Nephron (organoid): ENCODE results near the gene MBD3L2.

Source experiments
- H3K27ac Mint-ChIP-seq, 3 experiments: 2 replicates each; pipeline ENCODE4 v1.8.0; 2020; ENCODE audit warnings: mixed read lengths in 3 of 3, mild to moderate bottlenecking in 2 of 3, moderate library complexity in 1 of 3
- H3K27me3 Mint-ChIP-seq: 2 replicates; pipeline ENCODE4 v1.8.0; 2021; ENCODE audit warnings: low read depth, mild to moderate bottlenecking, moderate library complexity, mixed read lengths
- H3K36me3 Mint-ChIP-seq: 2 replicates; pipeline ENCODE4 v1.8.0; 2020; ENCODE audit warnings: low read depth, mixed read lengths
- H3K4me1 Mint-ChIP-seq: 2 replicates; pipeline ENCODE4 v1.8.0; 2020; ENCODE audit warnings: mixed read lengths
- H3K4me3 Mint-ChIP-seq, 3 experiments: 2 replicates each; pipeline ENCODE4 v1.8.0; 2020; ENCODE audit warnings: mild to moderate bottlenecking in 3 of 3, mixed read lengths in 3 of 3, moderate library complexity in 2 of 3
- H3K9me3 Mint-ChIP-seq: 2 replicates; pipeline ENCODE4 v1.8.0; 2020; ENCODE audit warnings: mixed read lengths
- TF ChIP-seq, protein P1 (sequence below), 3 experiments: fragments of 200-600 bp; sonication (generic); IDR thresholded peaks; one replicate each; pipeline ENCODE4 v1.5.0; 2021; ENCODE audit warnings: antibody characterized with exemption in 3 of 3; ENCODE audit not compliant: unreplicated experiment in 3 of 3

Gene MBD3L2

DNA sequence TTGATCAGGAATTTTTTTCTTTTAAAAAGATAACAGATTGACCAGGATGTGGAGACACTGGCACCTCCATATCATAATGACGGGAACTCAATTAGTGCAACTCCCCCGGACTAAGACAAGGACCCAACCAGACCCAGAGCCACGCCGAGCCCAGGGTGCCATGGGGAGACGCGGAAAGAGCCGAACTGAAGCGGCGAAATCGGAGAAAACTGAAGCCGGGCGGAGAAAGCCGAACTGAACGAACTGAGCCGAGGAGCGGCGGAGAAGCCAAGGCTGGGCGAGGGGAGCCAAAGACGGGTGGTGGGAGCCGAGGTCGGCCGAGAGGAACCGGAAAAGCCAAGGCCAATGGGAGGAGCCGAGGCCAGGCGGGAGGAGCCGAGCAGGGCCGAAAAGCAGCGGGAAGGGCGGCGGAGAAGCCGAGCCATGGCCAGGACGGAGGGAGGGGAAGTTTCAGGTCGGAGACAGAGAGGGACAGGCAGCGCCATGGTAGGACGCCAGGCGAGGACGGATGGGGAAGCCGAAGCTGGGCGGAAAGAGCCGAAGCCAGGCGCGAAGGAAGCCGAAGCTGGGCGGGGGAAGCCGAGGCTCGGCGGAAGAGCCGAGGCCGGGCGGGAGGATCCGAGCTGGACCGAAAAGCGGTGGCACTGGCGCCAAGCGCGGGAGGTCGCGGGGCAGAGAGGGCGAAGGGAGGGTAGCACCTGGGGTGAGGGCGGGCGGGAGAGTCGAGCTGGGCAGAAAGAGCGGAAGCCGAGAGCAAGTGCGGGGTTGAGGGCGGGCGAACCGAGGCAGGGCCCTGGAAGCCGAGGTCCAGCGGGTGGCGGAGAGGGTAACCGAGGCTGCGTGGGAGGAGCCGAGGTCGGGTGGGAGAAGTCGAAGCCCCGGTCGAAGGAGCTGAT lies 49.8 kb downstream of the MBD3L2 start:
- no peaks in the 10 kb centered on the region for H3K27me3 Mint-ChIP-seq
- H3K36me3 Mint-ChIP-seq: peaks cover 32% of the 10 kb centered on the region
- peak overlapping the region; percentile 95 to 99 (median 95) for H3K27ac Mint-ChIP-seq
- TF ChIP-seq, protein P1, sequence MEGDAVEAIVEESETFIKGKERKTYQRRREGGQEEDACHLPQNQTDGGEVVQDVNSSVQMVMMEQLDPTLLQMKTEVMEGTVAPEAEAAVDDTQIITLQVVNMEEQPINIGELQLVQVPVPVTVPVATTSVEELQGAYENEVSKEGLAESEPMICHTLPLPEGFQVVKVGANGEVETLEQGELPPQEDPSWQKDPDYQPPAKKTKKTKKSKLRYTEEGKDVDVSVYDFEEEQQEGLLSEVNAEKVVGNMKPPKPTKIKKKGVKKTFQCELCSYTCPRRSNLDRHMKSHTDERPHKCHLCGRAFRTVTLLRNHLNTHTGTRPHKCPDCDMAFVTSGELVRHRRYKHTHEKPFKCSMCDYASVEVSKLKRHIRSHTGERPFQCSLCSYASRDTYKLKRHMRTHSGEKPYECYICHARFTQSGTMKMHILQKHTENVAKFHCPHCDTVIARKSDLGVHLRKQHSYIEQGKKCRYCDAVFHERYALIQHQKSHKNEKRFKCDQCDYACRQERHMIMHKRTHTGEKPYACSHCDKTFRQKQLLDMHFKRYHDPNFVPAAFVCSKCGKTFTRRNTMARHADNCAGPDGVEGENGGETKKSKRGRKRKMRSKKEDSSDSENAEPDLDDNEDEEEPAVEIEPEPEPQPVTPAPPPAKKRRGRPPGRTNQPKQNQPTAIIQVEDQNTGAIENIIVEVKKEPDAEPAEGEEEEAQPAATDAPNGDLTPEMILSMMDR (IDR thresholded peaks at IDR 0.05; ENCODE audit: unreplicated experiment in 3 of 3): no peak
- H3K4me1 Mint-ChIP-seq: peaks cover 4% of the 10 kb centered on the region
- peak overlapping the region; percentile 85 to 92 (median 91) for H3K4me3 Mint-ChIP-seq
- H3K9me3 Mint-ChIP-seq: peaks cover 32% of the 10 kb centered on the region

DNA sequence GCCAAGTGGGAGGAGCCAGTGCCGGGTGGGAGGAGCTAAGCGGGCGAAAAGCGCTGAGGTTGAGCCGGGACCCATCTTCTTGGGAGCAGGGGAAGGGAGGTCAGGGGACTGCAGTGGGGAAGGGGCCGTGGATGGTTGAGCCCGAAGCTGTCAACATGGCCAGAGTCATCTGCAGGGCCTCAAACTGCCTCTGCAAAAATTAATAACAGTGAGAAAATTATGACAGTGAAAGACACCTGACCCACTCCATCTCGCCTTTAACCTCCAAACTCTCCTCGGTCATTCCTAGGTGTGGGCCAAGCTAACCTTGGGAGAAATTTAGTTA lies 50.4 kb downstream of the MBD3L2 start:
- H3K36me3 Mint-ChIP-seq: peaks cover 30% of the 10 kb centered on the region
- TF ChIP-seq, protein P1 (IDR thresholded peaks at IDR 0.05; ENCODE audit: unreplicated experiment in 3 of 3): no peak
- H3K4me1 Mint-ChIP-seq: peaks cover 4% of the 10 kb centered on the region
- H3K27ac Mint-ChIP-seq: peak overlapping the region; percentile 95 to 99 (median 95)
- peak overlapping the region; percentile 85 to 92 (median 91) for H3K4me3 Mint-ChIP-seq
- peaks cover 30% of the 10 kb centered on the region for H3K9me3 Mint-ChIP-seq
- no peaks in the 10 kb centered on the region for H3K27me3 Mint-ChIP-seq
